Posterior cingulate gyrus (tissue), 11 donors: ENCODE results near the gene USH2A.

Experiments
- DNase-seq, 10 donors: peaks; one replicate each; pipeline versions ENCODE4 v3.0.0 to v3.0.0-alpha.2; 2020 to 2021; ENCODE audit warnings: mixed read lengths in 3 of 10
- intact Hi-C: fragments of 100-400 bp; cut with DNase I; formaldehyde crosslinking; loops from one replicate; pipeline ENCODE4 v1.15.1; 2023

USH2A gene

GRCh38 chr1:215987092-215987875 is 436.0 kb downstream of the USH2A start:
- intact Hi-C loops: no loop called here
- DNase-seq: no peak

GRCh38 chr1:215986401-215986800 is 436.8 kb downstream of the USH2A start:
- intact Hi-C loops: no loop called here
- DNase-seq: peak in 1 of 10 donors; percentile 41

DNA sequence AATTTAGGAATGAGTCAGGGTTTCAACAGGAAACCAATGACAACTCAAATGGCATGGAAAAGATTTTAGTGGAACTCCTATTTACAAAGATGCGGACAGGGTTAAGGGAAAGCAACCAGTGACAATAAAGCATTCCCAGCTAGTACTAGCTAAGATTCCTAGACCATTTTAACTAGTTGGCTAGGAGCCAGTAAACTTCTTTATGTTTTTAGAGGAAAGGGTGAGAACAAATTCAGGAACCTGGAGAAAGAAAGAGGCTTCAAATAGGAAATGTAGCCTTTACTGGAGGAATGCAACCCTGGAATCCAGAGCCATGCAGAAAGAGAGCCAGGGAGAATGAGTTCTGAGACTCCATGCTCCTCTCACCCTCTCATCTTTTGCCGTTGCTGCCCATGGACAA is 439.6 kb downstream of the USH2A start:
- no peak for DNase-seq
- intact Hi-C loops: no loop called here

DNA sequence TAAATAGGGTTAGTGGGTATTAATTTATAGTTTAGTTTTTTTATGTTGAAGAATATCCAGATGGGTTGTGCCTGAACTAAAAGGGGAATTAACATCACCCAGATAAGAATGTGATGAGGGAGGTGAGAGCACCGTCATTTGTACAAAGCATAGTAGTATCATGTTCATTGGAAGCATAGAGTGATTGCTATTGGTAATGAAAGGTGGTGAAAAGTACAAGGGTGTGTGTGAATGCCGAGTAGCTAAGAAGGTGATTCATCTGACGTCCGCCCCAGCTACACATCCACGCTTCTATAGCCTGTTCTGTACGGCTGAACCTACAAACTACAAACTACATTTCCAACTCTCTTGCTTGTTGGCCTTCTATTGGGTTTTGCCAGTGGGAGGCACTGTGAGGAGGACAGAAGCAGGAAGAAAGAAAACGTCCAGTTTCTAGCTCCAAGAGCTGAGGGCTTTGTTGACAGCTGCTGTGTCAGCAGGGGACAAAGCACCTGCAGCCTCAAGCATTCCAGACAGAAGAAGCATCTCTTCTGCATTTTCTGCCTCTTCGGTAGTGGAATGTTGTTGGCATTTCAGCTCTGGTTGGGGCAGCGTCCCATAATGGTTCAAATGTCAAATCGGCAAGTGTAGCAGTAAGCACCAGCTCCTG is 451.3 kb downstream of the USH2A start:
- intact Hi-C loops: no loop called here
- DNase-seq: no peak

DNA sequence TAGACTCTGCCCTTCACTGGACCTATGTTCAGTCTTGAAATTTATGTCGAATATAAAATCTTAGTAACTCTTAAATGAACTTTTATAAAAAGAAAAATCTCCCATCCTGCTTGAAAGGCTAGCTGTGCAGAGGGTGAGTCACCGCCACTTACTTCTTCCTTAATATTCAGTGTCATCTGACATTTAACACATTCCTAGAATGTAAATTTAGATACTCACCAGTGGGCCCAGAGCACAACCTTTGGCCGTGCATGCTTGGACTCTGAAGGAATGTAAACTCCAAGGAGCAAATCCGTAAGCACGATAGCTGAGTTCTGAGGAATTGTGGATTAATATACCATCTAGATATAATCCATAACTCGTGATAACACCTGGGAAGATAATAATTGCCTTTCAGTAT is 452.8 kb downstream of the USH2A start:
- intact Hi-C loops: no loop called here
- no peak for DNase-seq

GRCh38 chr1:215963621-215964020 is 459.6 kb downstream of the USH2A start:
- no peak for DNase-seq

DNA sequence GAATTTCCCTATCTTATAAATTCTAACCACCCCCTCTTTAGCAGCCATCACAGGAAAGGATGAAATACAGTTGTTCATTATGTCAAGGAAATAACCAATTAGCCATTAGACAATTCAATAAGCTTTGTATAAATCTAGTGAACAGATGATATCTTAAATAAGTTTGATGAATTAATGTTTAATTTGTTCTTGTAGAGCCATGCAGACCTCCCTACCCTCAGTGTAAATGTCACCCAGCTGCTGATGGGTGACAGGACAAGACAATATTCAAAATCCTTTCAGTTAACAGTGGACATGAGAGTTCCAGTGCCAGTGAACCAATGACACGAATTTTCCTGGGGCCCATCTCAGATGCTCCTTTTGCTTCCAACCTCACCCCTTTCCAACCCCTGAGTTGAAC is 460.2 kb downstream of the USH2A start:
- intact Hi-C loops: no loop called here
- DNase-seq: no peak

More at GRCh38 chr1:215963621-215964020, 459.6 kb downstream of the USH2A start:
- intact Hi-C loops: no loop called here

GRCh38 chr1:215958841-215959240 is 464.4 kb downstream of the USH2A start:
- DNase-seq: no peak
- intact Hi-C loops: no loop called here

- DNase-seq: peak in 1 of 10 donors; percentile 50
- intact Hi-C loops: no loop called here
Observed at GRCh38 chr1:215957663-215958062, 465.6 kb downstream of the USH2A start.

GRCh38 chr1:215932558-215932957 is 490.7 kb downstream of the USH2A start:
- no peak for DNase-seq
- intact Hi-C loops: no loop called here

- intact Hi-C loops: no loop called here
- DNase-seq: peak in 2 of 10 donors; percentile 53 to 65
Observed at GRCh38 chr1:215926670-215927069, 496.6 kb downstream of the USH2A start.

- intact Hi-C loops: no loop called here
- no peak for DNase-seq
Observed at GRCh38 chr1:215923129-215923824, 500.0 kb downstream of the USH2A start.

DNA sequence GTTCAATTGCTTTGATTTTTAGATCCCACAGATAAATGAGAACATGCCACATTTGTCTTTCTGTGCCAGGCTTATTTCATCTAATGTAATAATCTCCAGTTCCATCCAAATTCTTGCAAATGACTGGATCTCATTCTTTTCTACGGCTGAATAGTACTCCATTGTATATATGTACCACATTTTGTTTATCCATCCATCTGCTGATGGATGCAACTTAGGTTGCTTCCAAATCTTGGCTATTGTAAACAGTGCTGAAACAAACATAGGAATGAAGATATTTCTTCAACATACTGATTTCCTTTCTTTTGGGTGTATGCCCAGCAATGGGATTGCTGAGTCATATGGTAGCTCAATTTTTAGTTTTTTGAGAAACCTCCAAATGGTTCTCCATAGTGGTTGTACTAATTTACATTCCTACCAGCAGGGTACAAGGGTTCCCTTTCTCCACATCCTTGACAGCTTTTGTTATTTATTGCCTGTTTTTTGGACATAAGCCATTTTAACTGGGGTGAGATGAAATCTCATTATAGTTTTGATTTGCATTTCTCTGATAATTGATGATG is 511.8 kb downstream of the USH2A start:
- intact Hi-C loops: no loop called here
- DNase-seq: no peak

DNA sequence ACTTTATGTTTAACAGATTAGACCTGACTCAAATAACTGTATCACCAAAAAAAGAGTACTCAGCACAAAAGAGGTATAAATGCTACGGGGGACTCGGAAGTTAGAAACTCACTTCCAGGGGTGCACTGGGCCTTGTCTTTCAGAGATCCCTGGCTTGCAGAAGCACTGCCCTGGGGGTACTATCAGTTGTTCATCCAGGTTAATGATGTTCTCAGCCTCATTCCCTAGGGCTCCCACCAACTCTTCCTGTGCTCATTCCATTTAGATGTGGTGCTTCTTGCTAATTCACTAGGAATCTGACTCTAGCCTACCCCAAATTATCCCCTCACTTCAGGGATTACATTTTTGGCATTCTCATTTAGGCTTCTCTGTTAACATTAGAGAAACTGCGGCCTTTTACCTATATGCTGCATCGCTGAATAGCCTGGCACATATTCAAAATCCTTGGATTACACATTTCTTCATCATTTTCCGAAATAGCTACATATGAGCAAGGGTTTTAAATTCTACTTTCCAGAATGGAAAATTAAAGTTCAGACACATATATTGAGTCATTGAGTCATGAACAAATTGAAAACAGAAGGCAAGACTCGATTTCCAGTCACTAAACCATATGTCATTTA is 517.6 kb downstream of the USH2A start:
- intact Hi-C loops: no loop called here
- no peak for DNase-seq

- DNase-seq: no peak
- intact Hi-C loops: no loop called here
Observed at GRCh38 chr1:215900684-215901083, 522.6 kb downstream of the USH2A start.

- intact Hi-C loops: no loop called here
- DNase-seq: no peak
Observed at GRCh38 chr1:215899901-215900300, 523.3 kb downstream of the USH2A start.

GRCh38 chr1:215895893-215896292 is 527.4 kb downstream of the USH2A start:
- intact Hi-C loops: no loop called here
- DNase-seq: no peak

- intact Hi-C loops: no loop called here
Observed at GRCh38 chr1:215895276-215895675, 528.0 kb downstream of the USH2A start.

DNA sequence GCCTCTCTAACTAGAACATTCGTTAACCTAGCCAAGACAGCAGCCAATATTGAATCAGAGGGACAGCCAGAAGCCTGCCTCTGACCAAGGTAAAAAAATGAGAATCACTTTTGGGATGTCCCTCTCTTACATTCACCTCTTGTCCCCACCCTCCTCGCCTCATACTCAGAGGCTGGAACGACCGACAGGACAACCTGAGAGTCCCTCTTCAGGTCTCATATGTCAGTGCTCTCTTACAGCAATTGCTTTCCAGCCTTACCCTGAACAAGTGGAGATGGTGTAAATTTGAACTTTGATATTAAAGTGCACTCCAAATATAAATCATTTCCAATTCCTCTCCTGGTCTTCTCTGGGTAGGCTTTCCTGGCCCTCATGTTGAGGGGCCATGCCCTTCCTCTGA is 528.6 kb downstream of the USH2A start:
- intact Hi-C loops: no loop called here
- no peak for DNase-seq

More at GRCh38 chr1:215895276-215895675, 528.0 kb downstream of the USH2A start:
- DNase-seq: no peak

GRCh38 chr1:215891266-215892057 is 531.8 kb downstream of the USH2A start:
- intact Hi-C loops: no loop called here
- no peak for DNase-seq
